ENCODE results near the gene P4HB. TPM values are rescaled to one million over a fixed set of nuclear protein-coding genes. Genes with fewer than 3 reads are reported as not detected.

The P4HB gene
- total RNA-seq, 2 experiments from 2014 or later: 388 to 577 TPM

DNA sequence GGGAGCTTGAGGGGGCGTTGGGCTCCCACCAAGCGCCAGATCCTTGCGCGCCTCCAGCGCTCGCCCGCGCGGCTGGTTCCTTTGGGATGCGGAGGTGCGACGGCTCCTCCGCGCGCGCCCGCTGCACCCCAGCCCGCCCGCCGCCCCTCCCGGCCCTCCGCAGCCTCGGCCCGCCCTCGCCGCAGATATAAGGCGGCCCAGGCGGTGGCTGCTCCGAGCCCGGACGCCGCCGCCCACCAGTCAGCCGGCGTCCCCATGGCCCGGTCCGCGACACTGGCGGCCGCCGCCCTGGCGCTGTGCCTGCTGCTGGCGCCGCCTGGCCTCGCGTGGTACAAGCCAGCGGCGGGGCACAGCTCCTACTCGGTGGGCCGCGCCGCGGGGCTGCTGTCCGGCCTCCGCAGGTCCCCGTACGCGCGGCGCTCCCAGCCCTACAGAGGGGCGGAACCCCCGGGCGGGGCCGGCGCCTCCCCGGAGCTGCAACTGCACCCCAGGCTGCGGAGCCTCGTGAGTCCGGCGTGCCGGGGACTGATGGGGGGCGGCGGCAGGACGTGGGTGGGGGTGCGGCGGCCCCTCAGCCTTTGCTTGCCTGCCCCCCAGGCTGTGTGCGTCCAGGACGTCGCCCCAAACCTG, 41.8 kb upstream of the P4HB start, which contains the start of gene NPB:
NPB (plus strand) TSS at position 216 of the 630 bp plus-strand sequence; CDS start at position 256, 40 bp downstream.
- no peak within 1 kb of the TSS for H3K4me3 ChIP-seq (ENCODE audit: low read depth, low read length, poor library complexity, severe bottlenecking)
- BruUV-seq (replicated peaks): no TSS peak
- H3K79me2 ChIP-seq (ENCODE audit: insufficient read depth, low read depth, low read length): no peaks in the 10 kb centered on the region
- H3K36me3 ChIP-seq (ENCODE audit: insufficient read depth, low read length): peaks cover 48% of the 10 kb centered on the region
- no peak for DNase-seq (ENCODE audit: low spot score)
- no peak within 1 kb of the TSS for H2AFZ ChIP-seq (ENCODE audit: low read length)
- ChIA-PET CTCF (ENCODE audit: unreplicated experiment) (no interaction called here), POLR2A (no interaction called here)
- H3K27ac ChIP-seq (ENCODE audit: low read depth, low read length, poor library complexity, severe bottlenecking): no peak within 1 kb of the TSS
- H3K4me1 ChIP-seq (ENCODE audit: insufficient read depth, low read length, poor library complexity, severe bottlenecking): no peaks in the 10 kb centered on the region
- H3K9me2 ChIP-seq (ENCODE audit: insufficient read depth, low read length): no peaks in the 10 kb centered on the region
- intact Hi-C loops (cut with micrococcal nuclease; ENCODE audit: unreplicated experiment): no loop called here
- no peak within 1 kb of the TSS for H3K4me2 ChIP-seq (ENCODE audit: low read length)
- TF ChIP-seq EZH2phosphoT487 (IDR thresholded peaks at IDR 0.05; ENCODE audit: borderline replicate concordance, low read depth, low read length) (no peak), CTCF (conservative IDR thresholded peaks at IDR 0.05; ENCODE audit: low read length) (no peak)
- no peaks in the 10 kb centered on the region for H3K9me3 ChIP-seq (ENCODE audit: low read length)
- no peaks in the 10 kb centered on the region; the same call in 1 of the 2 replicates for H4K20me1 ChIP-seq (ENCODE audit: insufficient read depth, low read length)

GRCh38 chr17:81901167-81902022, 41.1 kb upstream of the P4HB start:
- H3K27ac ChIP-seq (ENCODE audit: low read depth, low read length, poor library complexity, severe bottlenecking): no peak overlapping the region
- TF ChIP-seq CTCF (conservative IDR thresholded peaks at IDR 0.05; ENCODE audit: low read length) (no peak), EZH2phosphoT487 (IDR thresholded peaks at IDR 0.05; ENCODE audit: borderline replicate concordance, low read depth, low read length) (no peak)
- ChIA-PET POLR2A (no interaction called here), CTCF (ENCODE audit: unreplicated experiment) (no interaction called here)
- H2AFZ ChIP-seq (ENCODE audit: low read length): no peak overlapping the region
- no peaks in the 10 kb centered on the region; the same call in 1 of the 2 replicates for H4K20me1 ChIP-seq (ENCODE audit: insufficient read depth, low read length)
- no peaks in the 10 kb centered on the region for H3K9me3 ChIP-seq (ENCODE audit: low read length)
- peaks cover 51% of the 10 kb centered on the region for H3K36me3 ChIP-seq (ENCODE audit: insufficient read depth, low read length)
- H3K4me2 ChIP-seq (ENCODE audit: low read length): no peak overlapping the region
- H3K9me2 ChIP-seq (ENCODE audit: insufficient read depth, low read length): no peaks in the 10 kb centered on the region
- no peaks in the 10 kb centered on the region for H3K4me1 ChIP-seq (ENCODE audit: insufficient read depth, low read length, poor library complexity, severe bottlenecking)
- no peaks in the 10 kb centered on the region for H3K79me2 ChIP-seq (ENCODE audit: insufficient read depth, low read depth, low read length)
- no TSS peak for BruUV-seq (replicated peaks)
- H3K4me3 ChIP-seq (ENCODE audit: low read depth, low read length, poor library complexity, severe bottlenecking): no peak overlapping the region
- intact Hi-C loops (cut with micrococcal nuclease; ENCODE audit: unreplicated experiment): no loop called here
- no peak for DNase-seq (ENCODE audit: low spot score)

Measured in OCI-LY7 (cell line).